ENCODE results near the gene C6orf47.
A peak's percentile ranks its signal among the peaks of the same experiment; 100 is the strongest.

GRCh38 chr6:31633447-31633846, 27.1 kb downstream of the C6orf47 start:
- TF ChIP-seq POLR2A (IDR thresholded peaks at IDR 0.05; ENCODE audit: low read depth, low read length) (peak; percentile 54), YBX1 (IDR thresholded peaks at IDR 0.05) (no peak), PRDM15 (CRISPR knock-in tag; IDR thresholded peaks at IDR 0.05) (no peak)
